ENCODE measurements around the gene CD200R1L. TPM values are rescaled to one million over a fixed set of nuclear protein-coding genes. Genes with fewer than 3 reads are reported as not detected.
A peak's percentile ranks its signal among the peaks of the same experiment; 100 is the strongest.

CD200R1L gene
- polyA plus RNA-seq, 2 donors, result not detected

- no peaks in the 10 kb centered on the region for H3K27me3 ChIP-seq (ENCODE audit: control insufficient read depth in 1 of 2, insufficient read depth in 2 of 2, low read length in 2 of 2)
- WGBS, 2 donors, result 69 to 71% methylated on average over 8 of the region's 8 CpGs
- H3K4me3 ChIP-seq (ENCODE audit: low read depth in 1 of 2, low read length in 2 of 2), result no peak overlapping the region
- peaks cover 0 to 2% of the 10 kb centered on the region in 2 donors for H3K4me1 ChIP-seq (ENCODE audit: control insufficient read depth in 2 of 2, insufficient read depth in 2 of 2, low read length in 1 of 2)
- H3K9me3 ChIP-seq (ENCODE audit: control insufficient read depth in 2 of 2, insufficient read depth in 1 of 2, low read depth in 1 of 2, low read length in 1 of 2), result no peaks in the 10 kb centered on the region
- H3K27ac ChIP-seq (ENCODE audit: low read depth in 2 of 2, low read length in 1 of 2), result peak overlapping the region; percentile 41 to 44
- H3K36me3 ChIP-seq (ENCODE audit: control insufficient read depth in 2 of 2, insufficient read depth in 2 of 2, low read length in 1 of 2), result no peaks in the 10 kb centered on the region
Measured at GRCh38 chr3:112811917-112812660, 34.6 kb downstream of the CD200R1L start.

- H3K27ac ChIP-seq (ENCODE audit: low read depth in 2 of 2, low read length in 1 of 2), result peak overlapping the region in 1 of 2 donors; percentile 40
- no peaks in the 10 kb centered on the region for H3K27me3 ChIP-seq (ENCODE audit: control insufficient read depth in 1 of 2, insufficient read depth in 2 of 2, low read length in 2 of 2)
- no peaks in the 10 kb centered on the region for H3K36me3 ChIP-seq (ENCODE audit: control insufficient read depth in 2 of 2, insufficient read depth in 2 of 2, low read length in 1 of 2)
- 31 to 53% methylated on average over 4 of the region's 4 CpGs for WGBS, 2 donors
- H3K4me3 ChIP-seq (ENCODE audit: low read depth in 1 of 2, low read length in 2 of 2), result no peak overlapping the region
- H3K9me3 ChIP-seq (ENCODE audit: control insufficient read depth in 2 of 2, insufficient read depth in 1 of 2, low read depth in 1 of 2, low read length in 1 of 2), result no peaks in the 10 kb centered on the region
- peaks cover 0 to 2% of the 10 kb centered on the region in 2 donors for H3K4me1 ChIP-seq (ENCODE audit: control insufficient read depth in 2 of 2, insufficient read depth in 2 of 2, low read length in 1 of 2)
Measured at GRCh38 chr3:112811131-112811884, 35.4 kb downstream of the CD200R1L start.

DNA sequence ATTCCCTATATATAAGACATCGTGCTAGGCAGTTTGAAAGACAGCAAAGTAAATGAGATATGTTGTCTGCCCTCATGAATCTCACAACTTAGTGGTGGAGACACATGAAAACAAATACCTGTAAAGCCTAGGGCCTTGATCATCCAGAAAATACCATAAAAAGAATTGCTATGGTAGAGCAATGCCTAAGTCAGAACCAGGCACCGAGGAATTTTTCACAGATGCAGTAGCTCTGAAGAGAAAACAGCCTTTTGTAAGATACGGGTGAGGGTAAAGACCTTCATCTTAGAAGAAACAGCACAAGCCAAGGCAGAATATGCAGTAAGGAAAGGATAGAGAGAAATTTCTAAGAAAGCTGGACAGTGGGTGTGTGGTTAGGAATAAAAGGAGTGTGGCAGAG is 36.1 kb downstream of the CD200R1L start:
- WGBS, 2 donors, result 87 to 93% methylated on average over 3 of the region's 3 CpGs
- Histone ChIP-seq H3K27ac (ENCODE audit: low read depth in 2 of 2, low read length in 1 of 2) (no peak overlapping the region), H3K4me1 (ENCODE audit: control insufficient read depth in 2 of 2, insufficient read depth in 2 of 2, low read length in 1 of 2) (peaks cover 0 to 2% of the 10 kb centered on the region in 2 donors)

DNA sequence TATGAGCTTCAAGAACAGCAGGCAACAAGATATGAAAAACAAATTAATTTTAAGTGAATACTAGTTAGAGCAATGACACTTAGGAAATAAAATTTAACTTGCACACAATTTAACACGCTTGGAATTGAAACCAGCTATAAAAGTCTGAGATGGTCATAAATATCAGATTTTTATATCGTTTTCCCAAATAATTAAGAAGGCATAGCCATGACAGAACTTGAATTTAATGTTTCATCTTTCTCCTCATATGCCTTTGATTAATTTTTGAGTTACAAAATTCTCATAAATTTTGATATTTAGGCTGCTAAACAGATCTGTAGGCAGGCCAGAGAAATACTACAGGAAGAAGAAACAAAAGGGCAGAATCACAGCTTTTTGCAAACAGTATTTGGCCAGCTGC is 38.5 kb downstream of the CD200R1L start:
- H3K27me3 ChIP-seq (ENCODE audit: control insufficient read depth in 1 of 2, insufficient read depth in 2 of 2, low read length in 2 of 2), result no peaks in the 10 kb centered on the region
- no peaks in the 10 kb centered on the region for H3K9me3 ChIP-seq (ENCODE audit: control insufficient read depth in 2 of 2, insufficient read depth in 1 of 2, low read depth in 1 of 2, low read length in 1 of 2)
- H3K36me3 ChIP-seq (ENCODE audit: control insufficient read depth in 2 of 2, insufficient read depth in 2 of 2, low read length in 1 of 2), result no peaks in the 10 kb centered on the region
- no peak overlapping the region for H3K4me3 ChIP-seq (ENCODE audit: low read depth in 1 of 2, low read length in 2 of 2)
- peaks cover 0 to 2% of the 10 kb centered on the region in 2 donors for H3K4me1 ChIP-seq (ENCODE audit: control insufficient read depth in 2 of 2, insufficient read depth in 2 of 2, low read length in 1 of 2)
- WGBS, 2 donors, result 81 to 85% methylated on average over 2 of the region's 2 CpGs
- no peak overlapping the region for H3K27ac ChIP-seq (ENCODE audit: low read depth in 2 of 2, low read length in 1 of 2)

More for the DNA sequence above, 36.1 kb downstream of the CD200R1L start:
- Histone ChIP-seq H3K36me3 (ENCODE audit: control insufficient read depth in 2 of 2, insufficient read depth in 2 of 2, low read length in 1 of 2) (no peaks in the 10 kb centered on the region), H3K9me3 (ENCODE audit: control insufficient read depth in 2 of 2, insufficient read depth in 1 of 2, low read depth in 1 of 2, low read length in 1 of 2) (no peaks in the 10 kb centered on the region), H3K4me3 (ENCODE audit: low read depth in 1 of 2, low read length in 2 of 2) (no peak overlapping the region), H3K27me3 (ENCODE audit: control insufficient read depth in 1 of 2, insufficient read depth in 2 of 2, low read length in 2 of 2) (no peaks in the 10 kb centered on the region)

GRCh38 chr3:112807685-112808084 is 39.0 kb downstream of the CD200R1L start:
- no peaks in the 10 kb centered on the region for H3K27me3 ChIP-seq (ENCODE audit: control insufficient read depth in 1 of 2, insufficient read depth in 2 of 2, low read length in 2 of 2)
- H3K27ac ChIP-seq (ENCODE audit: low read depth in 2 of 2, low read length in 1 of 2), result no peak overlapping the region
- H3K4me1 ChIP-seq (ENCODE audit: control insufficient read depth in 2 of 2, insufficient read depth in 2 of 2, low read length in 1 of 2), result peaks cover 0 to 2% of the 10 kb centered on the region in 2 donors
- H3K4me3 ChIP-seq (ENCODE audit: low read depth in 1 of 2, low read length in 2 of 2), result no peak overlapping the region
- no peaks in the 10 kb centered on the region for H3K36me3 ChIP-seq (ENCODE audit: control insufficient read depth in 2 of 2, insufficient read depth in 2 of 2, low read length in 1 of 2)
- H3K9me3 ChIP-seq (ENCODE audit: control insufficient read depth in 2 of 2, insufficient read depth in 1 of 2, low read depth in 1 of 2, low read length in 1 of 2), result no peaks in the 10 kb centered on the region
- 59 to 64% methylated on average over 4 of the region's 4 CpGs for WGBS, 2 donors

DNA sequence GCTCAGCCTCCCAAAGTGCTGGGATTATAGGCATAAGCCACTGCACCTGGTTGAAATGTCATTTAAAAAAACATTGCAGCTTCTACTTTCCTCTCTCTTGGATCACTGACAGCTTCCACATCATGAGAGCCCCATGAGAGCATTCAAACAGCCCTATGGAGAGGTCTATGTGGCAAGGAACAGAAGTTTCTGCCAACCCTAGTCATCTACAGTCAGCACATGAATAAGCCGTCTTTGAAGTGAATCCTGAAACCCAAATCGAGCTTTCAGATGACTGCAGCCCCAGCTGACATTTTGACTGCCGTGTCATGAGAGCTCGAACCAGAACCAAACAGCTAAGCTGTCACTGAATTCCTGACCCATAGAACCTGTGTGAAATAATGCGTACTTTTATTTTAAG is 39.8 kb downstream of the CD200R1L start:
- WGBS, 2 donors, result 85 to 89% methylated on average over 5 of the region's 5 CpGs
- Histone ChIP-seq H3K4me3 (ENCODE audit: low read depth in 1 of 2, low read length in 2 of 2) (no peak overlapping the region), H3K27me3 (ENCODE audit: control insufficient read depth in 1 of 2, insufficient read depth in 2 of 2, low read length in 2 of 2) (no peaks in the 10 kb centered on the region), H3K36me3 (ENCODE audit: control insufficient read depth in 2 of 2, insufficient read depth in 2 of 2, low read length in 1 of 2) (no peaks in the 10 kb centered on the region), H3K9me3 (ENCODE audit: control insufficient read depth in 2 of 2, insufficient read depth in 1 of 2, low read depth in 1 of 2, low read length in 1 of 2) (no peaks in the 10 kb centered on the region), H3K4me1 (ENCODE audit: control insufficient read depth in 2 of 2, insufficient read depth in 2 of 2, low read length in 1 of 2) (peaks cover 0 to 1% of the 10 kb centered on the region in 2 donors), H3K27ac (ENCODE audit: low read depth in 2 of 2, low read length in 1 of 2) (no peak overlapping the region)

- no peak overlapping the region for H3K4me3 ChIP-seq (ENCODE audit: low read depth in 1 of 2, low read length in 2 of 2)
- H3K36me3 ChIP-seq (ENCODE audit: control insufficient read depth in 2 of 2, insufficient read depth in 2 of 2, low read length in 1 of 2), result no peaks in the 10 kb centered on the region
- 89 to 93% methylated on average over 5 of the region's 5 CpGs for WGBS, 2 donors
- H3K9me3 ChIP-seq (ENCODE audit: control insufficient read depth in 2 of 2, insufficient read depth in 1 of 2, low read depth in 1 of 2, low read length in 1 of 2), result no peaks in the 10 kb centered on the region
- H3K27me3 ChIP-seq (ENCODE audit: control insufficient read depth in 1 of 2, insufficient read depth in 2 of 2, low read length in 2 of 2), result no peaks in the 10 kb centered on the region
- H3K4me1 ChIP-seq (ENCODE audit: control insufficient read depth in 2 of 2, insufficient read depth in 2 of 2, low read length in 1 of 2), result no peaks in the 10 kb centered on the region
- H3K27ac ChIP-seq (ENCODE audit: low read depth in 2 of 2, low read length in 1 of 2), result no peak overlapping the region
Measured at GRCh38 chr3:112805126-112805525, 41.5 kb downstream of the CD200R1L start.

GRCh38 chr3:112804021-112804420 is 42.6 kb downstream of the CD200R1L start:
- 96 to 98% methylated on average over 1 of the region's 1 CpG for WGBS, 2 donors
- no peaks in the 10 kb centered on the region for H3K27me3 ChIP-seq (ENCODE audit: control insufficient read depth in 1 of 2, insufficient read depth in 2 of 2, low read length in 2 of 2)
- H3K9me3 ChIP-seq (ENCODE audit: control insufficient read depth in 2 of 2, insufficient read depth in 1 of 2, low read depth in 1 of 2, low read length in 1 of 2), result no peaks in the 10 kb centered on the region

GRCh38 chr3:112803467-112803866 is 43.2 kb downstream of the CD200R1L start:
- H3K36me3 ChIP-seq (ENCODE audit: control insufficient read depth in 2 of 2, insufficient read depth in 2 of 2, low read length in 1 of 2), result no peaks in the 10 kb centered on the region
- no peaks in the 10 kb centered on the region for H3K4me1 ChIP-seq (ENCODE audit: control insufficient read depth in 2 of 2, insufficient read depth in 2 of 2, low read length in 1 of 2)
- no peak overlapping the region for H3K4me3 ChIP-seq (ENCODE audit: low read depth in 1 of 2, low read length in 2 of 2)
- no peak overlapping the region for H3K27ac ChIP-seq (ENCODE audit: low read depth in 2 of 2, low read length in 1 of 2)
- H3K9me3 ChIP-seq (ENCODE audit: control insufficient read depth in 2 of 2, insufficient read depth in 1 of 2, low read depth in 1 of 2, low read length in 1 of 2), result no peaks in the 10 kb centered on the region
- no peaks in the 10 kb centered on the region for H3K27me3 ChIP-seq (ENCODE audit: control insufficient read depth in 1 of 2, insufficient read depth in 2 of 2, low read length in 2 of 2)
- WGBS, 2 donors, result 63 to 74% methylated on average over 2 of the region's 2 CpGs

More at GRCh38 chr3:112804021-112804420, 42.6 kb downstream of the CD200R1L start:
- no peak overlapping the region for H3K4me3 ChIP-seq (ENCODE audit: low read depth in 1 of 2, low read length in 2 of 2)
- no peaks in the 10 kb centered on the region for H3K4me1 ChIP-seq (ENCODE audit: control insufficient read depth in 2 of 2, insufficient read depth in 2 of 2, low read length in 1 of 2)
- H3K36me3 ChIP-seq (ENCODE audit: control insufficient read depth in 2 of 2, insufficient read depth in 2 of 2, low read length in 1 of 2), result no peaks in the 10 kb centered on the region
- no peak overlapping the region for H3K27ac ChIP-seq (ENCODE audit: low read depth in 2 of 2, low read length in 1 of 2)
